ENCODE measurements around the gene MAP2K3.

GRCh38 chr17:21252289-21252795, 32.2 kb upstream of the MAP2K3 start:
- no peak for TF ChIP-seq POLR2A (IDR thresholded peaks at IDR 0.05)
- TF ChIP-seq CTCF (IDR thresholded peaks at IDR 0.05 in 4 of 5, conservative IDR thresholded peaks at IDR 0.05 in 1 of 5), result no peak

Measured in gastrocnemius medialis (tissue), 4 donors.